Ishikawa (cell line): ENCODE measurements around the gene NDUFB10.

Experiments
- CEBPB ChIP-seq: IDR thresholded peaks from 2 replicates; pipeline ENCODE4 v1.6.1; 2012
- CREB1 ChIP-seq: IDR thresholded peaks from 2 replicates; pipeline ENCODE4 v1.6.1; 2012; ENCODE audit warnings: low read depth
- EGR1 ChIP-seq: IDR thresholded peaks from 2 replicates; pipeline ENCODE4 v1.6.1; 2012
- EP300 ChIP-seq: IDR thresholded peaks from 2 replicates; pipeline ENCODE4 v1.6.1; 2012; ENCODE audit warnings: borderline replicate concordance
- FOXM1 ChIP-seq: IDR thresholded peaks from 2 replicates; pipeline ENCODE4 v1.6.1; 2012; ENCODE audit warnings: low read depth, borderline replicate concordance
- MAX ChIP-seq: IDR thresholded peaks from 2 replicates; pipeline ENCODE4 v1.6.1; 2012
- NFIC ChIP-seq: IDR thresholded peaks from 2 replicates; pipeline ENCODE4 v1.6.1; 2012
- RAD21 ChIP-seq: IDR thresholded peaks from 2 replicates; pipeline ENCODE4 v1.6.1; 2012; ENCODE audit warnings: low read depth
- REST ChIP-seq: IDR thresholded peaks from 2 replicates; pipeline ENCODE4 v1.6.1; 2012; ENCODE audit warnings: low read depth, mild to moderate bottlenecking
- TAF1 ChIP-seq: IDR thresholded peaks from 2 replicates; pipeline ENCODE4 v1.6.1; 2012; ENCODE audit warnings: low read depth, mild to moderate bottlenecking
- TCF12 ChIP-seq: IDR thresholded peaks from 2 replicates; pipeline ENCODE4 v1.6.1; 2012; ENCODE audit warnings: low read depth
- TEAD4 ChIP-seq: IDR thresholded peaks from 2 replicates; pipeline ENCODE4 v1.6.1; 2012
- USF1 ChIP-seq: IDR thresholded peaks from 2 replicates; pipeline ENCODE4 v1.6.1; 2012
- YY1 ChIP-seq: IDR thresholded peaks from 2 replicates; pipeline ENCODE4 v1.6.1; 2012; ENCODE audit warnings: low read depth
- ZBTB7A ChIP-seq: IDR thresholded peaks from 2 replicates; pipeline ENCODE4 v1.6.1; 2012; ENCODE audit warnings: low read depth

Gene NDUFB10

GRCh38 chr16:1913327-1914083 is 45.8 kb upstream of the NDUFB10 start:
- TF ChIP-seq TCF12 (no peak), USF1 (peak; percentile 53; the same call in 1 of the 2 replicates), ZBTB7A (0 out of 2 replicates have a peak, but pooled peaks have one; percentile 30)

DNA sequence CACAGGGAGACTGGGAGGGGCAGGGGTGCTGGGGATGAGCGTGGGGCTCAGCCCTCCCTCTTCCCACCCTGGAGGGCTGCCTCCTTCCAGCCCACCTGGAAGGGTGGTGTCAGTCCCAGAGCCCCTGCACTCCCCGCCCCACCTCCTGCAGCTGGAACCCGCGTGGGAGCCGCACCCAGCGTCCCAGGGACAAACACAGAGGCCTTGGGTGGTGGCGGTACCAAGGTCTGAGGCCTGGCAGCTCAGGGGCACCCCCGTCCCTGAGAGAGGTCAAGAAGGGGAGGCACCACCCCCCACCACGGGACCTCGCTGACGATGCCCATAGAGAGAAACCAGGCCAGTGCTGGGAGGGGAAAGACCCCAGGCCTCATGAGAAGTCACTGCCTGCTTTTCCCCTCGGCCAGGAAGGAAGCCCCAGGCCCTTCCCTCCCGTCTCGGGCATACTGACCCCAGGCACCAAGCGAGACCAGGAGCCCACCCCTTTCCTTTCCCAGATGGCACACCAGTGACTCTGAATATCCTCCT is 45.2 kb upstream of the NDUFB10 start:
- TF ChIP-seq NFIC (no peak), EP300 (no peak), ZBTB7A (no peak), CREB1 (no peak)

- TF ChIP-seq CEBPB (no peak), FOXM1 (no peak), MAX (no peak), CREB1 (no peak)
Measured at GRCh38 chr16:1914988-1915387, 44.4 kb upstream of the NDUFB10 start.

- TF ChIP-seq TEAD4 (no peak), ZBTB7A (no peak), REST (no peak), YY1 (no peak), CREB1 (no peak), TAF1 (no peak), RAD21 (no peak), CEBPB (no peak), USF1 (no peak), EGR1 (no peak)
Measured at GRCh38 chr16:1915732-1916639, 43.4 kb upstream of the NDUFB10 start.

- TF ChIP-seq EGR1 (no peak), CEBPB (no peak), REST (no peak)
Measured at GRCh38 chr16:1916640-1916990, 42.7 kb upstream of the NDUFB10 start.

- TF ChIP-seq NFIC (no peak), TAF1 (no peak), ZBTB7A (peak; percentile 64; the same call in 1 of the 2 replicates)
Measured at GRCh38 chr16:1917056-1917664, 42.2 kb upstream of the NDUFB10 start.
